SK-N-SH (cell line): ENCODE results near the gene RNFT2.

Source experiments
- CTCF ChIP-seq: fragments of 200-600 bp; sonication (generic); IDR thresholded peaks from 2 replicates; pipeline ENCODE4 v1.6.1; 2017; ENCODE audit warnings: antibody characterized with exemption, mild to moderate bottlenecking, moderate library complexity
- ELF1 ChIP-seq: IDR thresholded peaks from 2 replicates; pipeline ENCODE4 v1.4.0; 2012

- TF ChIP-seq ELF1 = no peak
- TF ChIP-seq CTCF = no peak
Measured at GRCh38 chr12:116867523-116867922, 129.4 kb downstream of the RNFT2 start.
